22Rv1 (cell line): ENCODE data around the gene RNF223.

Experiments used
- H3K27ac ChIP-seq: fragments of 450-650 bp; 2 replicates; pipeline ENCODE4 v1.5.1; 2017
- ZFX ChIP-seq: fragments of 450-650 bp; IDR thresholded peaks from 2 replicates; pipeline ENCODE4 v1.6.1; 2017; ENCODE audit warnings: antibody characterized with exemption, borderline replicate concordance
- TF ChIP-seq, protein P1 (sequence below): fragments of 450-650 bp; IDR thresholded peaks from 2 replicates; pipeline ENCODE4 v1.5.1; 2017; ENCODE audit warnings: mild to moderate bottlenecking

Gene RNF223

GRCh38 chr1:1093610-1093943 is 19.5 kb upstream of the RNF223 start:
- no peak for TF ChIP-seq ZFX
- no peak overlapping the region for H3K27ac ChIP-seq

- TF ChIP-seq, protein P1, sequence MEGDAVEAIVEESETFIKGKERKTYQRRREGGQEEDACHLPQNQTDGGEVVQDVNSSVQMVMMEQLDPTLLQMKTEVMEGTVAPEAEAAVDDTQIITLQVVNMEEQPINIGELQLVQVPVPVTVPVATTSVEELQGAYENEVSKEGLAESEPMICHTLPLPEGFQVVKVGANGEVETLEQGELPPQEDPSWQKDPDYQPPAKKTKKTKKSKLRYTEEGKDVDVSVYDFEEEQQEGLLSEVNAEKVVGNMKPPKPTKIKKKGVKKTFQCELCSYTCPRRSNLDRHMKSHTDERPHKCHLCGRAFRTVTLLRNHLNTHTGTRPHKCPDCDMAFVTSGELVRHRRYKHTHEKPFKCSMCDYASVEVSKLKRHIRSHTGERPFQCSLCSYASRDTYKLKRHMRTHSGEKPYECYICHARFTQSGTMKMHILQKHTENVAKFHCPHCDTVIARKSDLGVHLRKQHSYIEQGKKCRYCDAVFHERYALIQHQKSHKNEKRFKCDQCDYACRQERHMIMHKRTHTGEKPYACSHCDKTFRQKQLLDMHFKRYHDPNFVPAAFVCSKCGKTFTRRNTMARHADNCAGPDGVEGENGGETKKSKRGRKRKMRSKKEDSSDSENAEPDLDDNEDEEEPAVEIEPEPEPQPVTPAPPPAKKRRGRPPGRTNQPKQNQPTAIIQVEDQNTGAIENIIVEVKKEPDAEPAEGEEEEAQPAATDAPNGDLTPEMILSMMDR, result no peak
- TF ChIP-seq ZFX, result no peak
- no peak overlapping the region for H3K27ac ChIP-seq
Measured at GRCh38 chr1:1092894-1093609, 18.9 kb upstream of the RNF223 start.

GRCh38 chr1:1092149-1092855 is 18.2 kb upstream of the RNF223 start:
- no peak for TF ChIP-seq ZFX
- TF ChIP-seq, protein P1, result no peak
- no peak overlapping the region for H3K27ac ChIP-seq

- no peak overlapping the region for H3K27ac ChIP-seq
- TF ChIP-seq, protein P1, result no peak
- TF ChIP-seq ZFX, result no peak
Measured at GRCh38 chr1:1091344-1092148, 17.4 kb upstream of the RNF223 start.

- H3K27ac ChIP-seq, result no peak overlapping the region
- TF ChIP-seq ZFX, result no peak
- TF ChIP-seq, protein P1, result no peak
Measured at GRCh38 chr1:1090424-1091343, 16.6 kb upstream of the RNF223 start.

- TF ChIP-seq, protein P1, result no peak
- no peak for TF ChIP-seq ZFX
- no peak overlapping the region for H3K27ac ChIP-seq
Measured at GRCh38 chr1:1089731-1090423, 15.8 kb upstream of the RNF223 start.
